Body of pancreas (tissue), 4 donors: ENCODE results near the gene CROCC2. TPM values are rescaled to one million over a fixed set of nuclear protein-coding genes. Genes with fewer than 3 reads are reported as not detected.

Experiments
- ATAC-seq: fragments of 150-250 bp; one replicate; pipeline ENCODE4 v1.9.1; 2016
- DNase-seq, 4 donors: peaks; one replicate each; pipeline ENCODE4 v3.0.0-alpha.2; 2019
- H3K27ac ChIP-seq, 4 donors: fragments of 200-600 bp; sonication (generic); 1 replicate in 3 of 4; 2 replicates in 1 of 4; pipeline versions ENCODE4 v1.5.1 to v1.6.1; 2016 to 2019; ENCODE audit warnings: mild to moderate bottlenecking in 1 of 4, mixed read lengths in 1 of 4, moderate library complexity in 1 of 4
- H3K27me3 ChIP-seq, 2 donors: fragments of 200-600 bp; sonication (generic); one replicate each; pipeline ENCODE4 v1.6.0; 2016; ENCODE audit warnings: mild to moderate bottlenecking in 1 of 2
- H3K36me3 ChIP-seq, 2 donors: fragments of 200-600 bp; sonication (generic); replicated peaks in 1 of 2; 2 replicates each; pipeline ENCODE4 v1.5.1; 2016; ENCODE audit warnings: low read depth in 2 of 2; ENCODE audit not compliant: insufficient read depth in 1 of 2
- H3K4me1 ChIP-seq: fragments of 200-600 bp; sonication (generic); one replicate; pipeline ENCODE4 v1.6.0; 2016
- H3K4me3 ChIP-seq, 2 donors: fragments of 200-600 bp; sonication (generic); 1 replicate in 1 of 2; 2 replicates in 1 of 2; pipeline ENCODE4 v1.5.1; 2016 to 2019
- H3K9me3 ChIP-seq, 3 donors: fragments of 200-600 bp; sonication (generic); 1 replicate in 2 of 3; 2 replicates in 1 of 3; pipeline ENCODE4 v1.5.1; 2016
- POLR2A ChIP-seq, 3 donors: fragments of 450-650 bp; IDR thresholded peaks; one replicate each; pipeline ENCODE4 v1.6.1; 2016; ENCODE audit warnings: antibody characterized with exemption in 3 of 3, mild to moderate bottlenecking in 2 of 3
- WGBS, 2 donors: methylation state at CpG; one replicate each; pipeline ENCODE4 v1.1.5; 2017; 5-methylcytosine and 5-hydroxymethylcytosine counted together
- intact Hi-C: fragments of 100-400 bp; cut with DNase I; formaldehyde crosslinking; loops from one replicate; pipeline ENCODE4 v1.15.1; 2023
- total RNA-seq, 2 donors: library from RNA; depleted of rRNA; stranded (reverse); fragments of >200 nt; gene quantifications; one replicate each; pipeline ENCODE4 v1.1.0, GENCODE V29; 2016
- TF ChIP-seq, protein P1 (sequence below), 7 experiments: fragments of 450-650 bp in 4 of 7; fragments of 200-600 bp in 3 of 7; sonication (generic) in 3 of 7; IDR thresholded peaks; one replicate each; pipeline ENCODE4 v1.5.1; 2016 to 2019; ENCODE audit warnings: antibody characterized with exemption in 7 of 7

The CROCC2 gene
- total RNA-seq, 2 donors from 2014 or later: under 0.01 TPM; not detected in 1

DNA sequence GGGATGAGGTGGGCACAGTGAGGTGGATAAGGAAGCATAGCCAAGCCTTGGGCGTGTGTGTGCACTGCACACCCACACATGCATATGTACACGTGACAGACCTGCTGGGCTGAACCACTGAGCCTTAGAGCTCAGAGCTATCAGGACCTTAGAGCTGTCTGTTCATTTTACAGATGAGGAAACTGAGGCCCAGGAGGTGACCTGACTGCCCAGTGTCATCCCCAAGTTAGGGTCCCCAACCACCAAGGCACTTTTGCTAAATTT, 84.1 kb downstream of the CROCC2 start:
- Histone ChIP-seq H3K4me3 (no peak overlapping the region), H3K9me3 (no peaks in the 10 kb centered on the region), H3K36me3 (no peaks in the 10 kb centered on the region), H3K4me1 (peaks cover 52% of the 10 kb centered on the region), H3K27me3 (no peaks in the 10 kb centered on the region), H3K27ac (no peak overlapping the region)
- intact Hi-C loops: no loop called here
- no peak for ATAC-seq
- TF ChIP-seq, protein P1, sequence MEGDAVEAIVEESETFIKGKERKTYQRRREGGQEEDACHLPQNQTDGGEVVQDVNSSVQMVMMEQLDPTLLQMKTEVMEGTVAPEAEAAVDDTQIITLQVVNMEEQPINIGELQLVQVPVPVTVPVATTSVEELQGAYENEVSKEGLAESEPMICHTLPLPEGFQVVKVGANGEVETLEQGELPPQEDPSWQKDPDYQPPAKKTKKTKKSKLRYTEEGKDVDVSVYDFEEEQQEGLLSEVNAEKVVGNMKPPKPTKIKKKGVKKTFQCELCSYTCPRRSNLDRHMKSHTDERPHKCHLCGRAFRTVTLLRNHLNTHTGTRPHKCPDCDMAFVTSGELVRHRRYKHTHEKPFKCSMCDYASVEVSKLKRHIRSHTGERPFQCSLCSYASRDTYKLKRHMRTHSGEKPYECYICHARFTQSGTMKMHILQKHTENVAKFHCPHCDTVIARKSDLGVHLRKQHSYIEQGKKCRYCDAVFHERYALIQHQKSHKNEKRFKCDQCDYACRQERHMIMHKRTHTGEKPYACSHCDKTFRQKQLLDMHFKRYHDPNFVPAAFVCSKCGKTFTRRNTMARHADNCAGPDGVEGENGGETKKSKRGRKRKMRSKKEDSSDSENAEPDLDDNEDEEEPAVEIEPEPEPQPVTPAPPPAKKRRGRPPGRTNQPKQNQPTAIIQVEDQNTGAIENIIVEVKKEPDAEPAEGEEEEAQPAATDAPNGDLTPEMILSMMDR (IDR thresholded peaks at IDR 0.05): no peak
- TF ChIP-seq POLR2A (IDR thresholded peaks at IDR 0.05): no peak
- 61 to 76% methylated on average over 2 of the region's 2 CpGs for WGBS, 2 donors
- peak in 1 of 4 donors; percentile 1 for DNase-seq

DNA sequence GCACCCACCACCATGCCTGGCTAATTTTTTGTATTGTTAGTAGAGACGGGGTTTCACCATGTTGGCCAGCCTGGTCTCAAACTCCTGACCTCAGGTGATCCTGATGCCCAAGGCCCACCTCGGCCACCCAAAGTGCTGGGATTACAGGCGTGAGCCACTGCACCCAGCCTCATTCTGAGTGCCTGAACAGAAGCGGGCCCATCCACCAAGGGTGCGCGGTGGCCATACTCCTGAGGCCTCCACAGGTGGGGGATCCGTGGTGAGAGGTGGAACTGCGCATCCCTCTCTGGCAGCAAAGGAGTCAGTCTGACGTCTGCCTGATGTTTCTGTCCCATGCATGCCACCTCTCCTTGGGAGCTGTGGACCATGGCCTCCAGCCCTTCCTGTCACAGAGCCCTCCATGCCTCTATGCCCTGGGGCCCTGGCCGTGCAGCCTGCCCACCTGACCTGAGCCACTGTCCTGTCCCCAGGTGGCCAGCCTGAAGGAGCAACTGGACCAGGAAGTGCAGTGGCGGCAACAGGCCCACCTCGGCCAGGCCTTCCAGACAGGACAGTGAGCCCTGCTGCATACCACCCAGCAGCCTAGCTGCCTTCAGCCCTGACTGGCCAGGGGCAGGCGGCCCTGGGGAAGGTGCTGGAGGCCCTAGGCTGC, 84.7 kb downstream of the CROCC2 start:
- no peaks in the 10 kb centered on the region for H3K9me3 ChIP-seq
- H3K27ac ChIP-seq: peak overlapping the region; percentile 69 to 81 (median 76)
- H3K36me3 ChIP-seq: no peaks in the 10 kb centered on the region
- no peak overlapping the region for H3K4me3 ChIP-seq
- DNase-seq (peak in 3 of 4 donors; percentile 1 to 11 (median 8)), ATAC-seq (no peak)
- 86 to 91% methylated on average over 10 to 13 of the region's 13 CpGs for WGBS, 2 donors
- no peaks in the 10 kb centered on the region for H3K27me3 ChIP-seq
- intact Hi-C loops: no loop called here
- TF ChIP-seq POLR2A (IDR thresholded peaks at IDR 0.05): no peak
- TF ChIP-seq, protein P1 (IDR thresholded peaks at IDR 0.05): no peak
- H3K4me1 ChIP-seq: peaks cover 57% of the 10 kb centered on the region

- 24 to 64% methylated on average over 7 to 31 of the region's 33 CpGs for WGBS, 2 donors
- H3K4me1 ChIP-seq: peaks cover 61% of the 10 kb centered on the region
- no peaks in the 10 kb centered on the region for H3K9me3 ChIP-seq
- intact Hi-C loops: no loop called here
- TF ChIP-seq, protein P1 (IDR thresholded peaks at IDR 0.05): no peak
- peak in 2 of 3 donors; percentile 20 to 24 for TF ChIP-seq POLR2A (IDR thresholded peaks at IDR 0.05)
- DNase-seq (peak; percentile 71 to 93 (median 82)), ATAC-seq (peak; percentile 82)
- no peaks in the 10 kb centered on the region for H3K27me3 ChIP-seq
- no peak overlapping the region for H3K4me3 ChIP-seq
- H3K27ac ChIP-seq: peak overlapping the region; percentile 69 to 81 (median 76)
- no peaks in the 10 kb centered on the region for H3K36me3 ChIP-seq
Observed at GRCh38 chr2:240991378-240992263, 85.5 kb downstream of the CROCC2 start.

- no peak for TF ChIP-seq POLR2A (IDR thresholded peaks at IDR 0.05)
- TF ChIP-seq, protein P1 (IDR thresholded peaks at IDR 0.05): no peak
- DNase-seq (peak in 1 of 4 donors; percentile 1), ATAC-seq (no peak)
- H3K36me3 ChIP-seq: no peaks in the 10 kb centered on the region
- H3K27me3 ChIP-seq: no peaks in the 10 kb centered on the region
- H3K27ac ChIP-seq: peak overlapping the region; percentile 69 to 81 (median 76)
- 78 to 82% methylated on average over 16 to 18 of the region's 20 CpGs for WGBS, 2 donors
- no peaks in the 10 kb centered on the region for H3K9me3 ChIP-seq
- intact Hi-C loops: no loop called here
- no peak overlapping the region for H3K4me3 ChIP-seq
- H3K4me1 ChIP-seq: peaks cover 61% of the 10 kb centered on the region
Observed at GRCh38 chr2:240992572-240993291, 86.6 kb downstream of the CROCC2 start.
